Measurements from ENCODE around the gene NTRK1.

NTRK1 gene

GRCh38 chr1:156904187-156904959, 43.7 kb downstream of the NTRK1 start:
- TF ChIP-seq, protein P1, sequence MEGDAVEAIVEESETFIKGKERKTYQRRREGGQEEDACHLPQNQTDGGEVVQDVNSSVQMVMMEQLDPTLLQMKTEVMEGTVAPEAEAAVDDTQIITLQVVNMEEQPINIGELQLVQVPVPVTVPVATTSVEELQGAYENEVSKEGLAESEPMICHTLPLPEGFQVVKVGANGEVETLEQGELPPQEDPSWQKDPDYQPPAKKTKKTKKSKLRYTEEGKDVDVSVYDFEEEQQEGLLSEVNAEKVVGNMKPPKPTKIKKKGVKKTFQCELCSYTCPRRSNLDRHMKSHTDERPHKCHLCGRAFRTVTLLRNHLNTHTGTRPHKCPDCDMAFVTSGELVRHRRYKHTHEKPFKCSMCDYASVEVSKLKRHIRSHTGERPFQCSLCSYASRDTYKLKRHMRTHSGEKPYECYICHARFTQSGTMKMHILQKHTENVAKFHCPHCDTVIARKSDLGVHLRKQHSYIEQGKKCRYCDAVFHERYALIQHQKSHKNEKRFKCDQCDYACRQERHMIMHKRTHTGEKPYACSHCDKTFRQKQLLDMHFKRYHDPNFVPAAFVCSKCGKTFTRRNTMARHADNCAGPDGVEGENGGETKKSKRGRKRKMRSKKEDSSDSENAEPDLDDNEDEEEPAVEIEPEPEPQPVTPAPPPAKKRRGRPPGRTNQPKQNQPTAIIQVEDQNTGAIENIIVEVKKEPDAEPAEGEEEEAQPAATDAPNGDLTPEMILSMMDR (IDR thresholded peaks at IDR 0.05; ENCODE audit: extremely low read depth, missing control alignments) = no peak
- no peak for DNase-seq (ENCODE audit: low spot score)

- no peak for DNase-seq (ENCODE audit: low spot score)
- TF ChIP-seq, protein P1 (IDR thresholded peaks at IDR 0.05; ENCODE audit: extremely low read depth, missing control alignments) = no peak
Observed at GRCh38 chr1:156905176-156905575, 44.5 kb downstream of the NTRK1 start.

DNA sequence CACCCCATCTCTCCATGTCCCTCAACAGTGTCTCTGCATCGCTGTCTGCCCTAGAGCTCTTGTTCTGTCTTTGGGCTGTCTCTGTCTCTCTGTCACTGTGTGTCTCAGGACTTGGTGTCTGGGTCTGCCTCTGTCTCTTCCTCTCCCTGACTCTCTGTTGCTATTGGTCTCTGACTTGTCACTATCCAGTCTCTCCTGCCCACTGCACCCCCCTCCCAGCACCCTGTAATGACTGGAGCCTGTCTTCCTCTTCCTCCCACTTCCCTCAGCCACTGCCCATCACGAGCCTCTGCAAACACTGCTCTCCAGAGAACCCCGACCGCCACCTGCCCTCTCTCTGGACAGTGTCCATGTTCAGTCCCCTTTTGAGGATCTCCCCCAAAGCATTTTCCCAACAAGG, 45.0 kb downstream of the NTRK1 start:
- DNase-seq (ENCODE audit: low spot score) = no peak
- TF ChIP-seq, protein P1 (IDR thresholded peaks at IDR 0.05; ENCODE audit: extremely low read depth, missing control alignments) = no peak

DNA sequence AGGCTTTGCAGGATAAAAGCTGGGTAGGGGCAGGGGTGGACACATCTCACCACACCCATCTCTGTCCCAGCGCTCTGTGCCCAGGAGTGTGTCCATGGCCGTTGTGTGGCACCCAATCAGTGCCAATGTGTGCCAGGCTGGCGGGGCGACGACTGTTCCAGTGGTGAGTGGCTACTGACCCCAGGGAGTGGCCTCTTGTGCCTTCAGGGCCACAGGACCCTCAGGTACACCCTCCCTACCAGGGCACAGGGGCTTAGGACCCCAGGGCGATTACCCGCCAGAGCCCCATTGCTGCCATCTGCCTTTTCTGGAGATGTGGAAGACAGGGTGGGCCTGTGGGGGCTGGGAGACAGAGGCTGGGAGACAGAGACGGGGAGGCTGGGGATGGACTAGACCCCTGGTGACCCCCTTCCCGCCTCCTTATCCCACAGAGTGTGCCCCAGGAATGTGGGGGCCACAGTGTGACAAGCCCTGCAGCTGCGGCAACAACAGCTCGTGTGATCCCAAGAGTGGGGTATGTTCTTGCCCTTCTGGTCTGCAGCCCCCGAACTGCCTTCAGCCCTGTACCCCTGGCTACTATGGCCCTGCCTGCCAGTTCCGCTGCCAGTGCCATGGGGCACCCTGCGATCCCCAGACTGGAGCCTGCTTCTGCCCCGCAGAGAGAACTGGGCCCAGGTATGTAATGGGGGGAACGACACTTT, 45.7 kb downstream of the NTRK1 start:
- TF ChIP-seq, protein P1 (IDR thresholded peaks at IDR 0.05; ENCODE audit: extremely low read depth, missing control alignments) = no peak
- DNase-seq (ENCODE audit: low spot score) = no peak

DNA sequence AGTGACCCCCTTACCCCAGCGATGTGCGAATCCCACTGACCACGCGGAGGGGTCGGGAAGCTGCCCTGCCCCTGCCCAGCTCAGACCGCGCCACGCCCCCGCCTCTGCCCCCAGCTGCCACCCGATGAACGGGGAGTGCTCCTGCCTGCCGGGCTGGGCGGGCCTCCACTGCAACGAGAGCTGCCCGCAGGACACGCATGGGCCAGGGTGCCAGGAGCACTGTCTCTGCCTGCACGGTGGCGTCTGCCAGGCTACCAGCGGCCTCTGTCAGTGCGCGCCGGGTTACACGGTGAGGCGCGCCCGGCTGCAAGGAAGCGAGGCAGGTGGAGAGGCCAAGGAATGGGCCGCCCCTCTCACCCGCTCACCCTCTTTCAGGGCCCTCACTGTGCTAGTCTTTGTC, 47.9 kb downstream of the NTRK1 start:
- TF ChIP-seq, protein P1 (IDR thresholded peaks at IDR 0.05; ENCODE audit: extremely low read depth, missing control alignments) = no peak

GRCh38 chr1:156908955-156909354, 48.3 kb downstream of the NTRK1 start:
- DNase-seq (ENCODE audit: low spot score) = no peak
- TF ChIP-seq, protein P1 (IDR thresholded peaks at IDR 0.05; ENCODE audit: extremely low read depth, missing control alignments) = no peak

More for the DNA sequence above, 47.9 kb downstream of the NTRK1 start:
- no peak for DNase-seq (ENCODE audit: low spot score)

GRCh38 chr1:156909671-156910070, 49.0 kb downstream of the NTRK1 start:
- no peak for DNase-seq (ENCODE audit: low spot score)
- TF ChIP-seq, protein P1 (IDR thresholded peaks at IDR 0.05; ENCODE audit: extremely low read depth, missing control alignments) = no peak

All from GM20000 (cell line).